ENCODE results near the gene ACTR3. TPM values are rescaled to one million over a fixed set of nuclear protein-coding genes. Genes with fewer than 3 reads are reported as not detected.

Gene ACTR3
- polyA plus RNA-seq, 1 experiment, result 340 TPM

GRCh38 chr2:113879457-113879856, 10.4 kb upstream of the ACTR3 start:
- ChIA-PET POLR2A (interaction anchor here (1.1 kb wide), 1 partner anchor 10 kb away, joined by 3 read pairs; the partner anchor contains the start of gene ACTR3), CTCF (interaction anchor here (1.3 kb wide), 1 partner anchor 9 kb away, joined by 4 read pairs; no protein-coding TSS in a partner anchor)
- no peak overlapping the region for H3K4me3 ChIP-seq (ENCODE audit: low read depth, low read length)
- H3K27me3 ChIP-seq (ENCODE audit: control insufficient read depth, insufficient read depth, low read length), result no peaks in the 10 kb centered on the region
- H3K36me3 ChIP-seq (ENCODE audit: control insufficient read depth, insufficient read depth, low read length), result peaks cover 4% of the 10 kb centered on the region; the same call in 1 of the 2 replicates
- TF ChIP-seq CTCF (IDR thresholded peaks at IDR 0.05; ENCODE audit: insufficient read depth, low read depth, low read length), result no peak
- no peak for DNase-seq (ENCODE audit: low read depth)

GRCh38 chr2:113886479-113887008, 3.3 kb upstream of the ACTR3 start:
- DNase-seq (ENCODE audit: low read depth), result peak; percentile 72
- TF ChIP-seq CTCF (IDR thresholded peaks at IDR 0.05; ENCODE audit: insufficient read depth, low read depth, low read length), result no peak
- ChIA-PET POLR2A (no interaction called here), CTCF (no interaction called here)
- Histone ChIP-seq H3K4me3 (ENCODE audit: low read depth, low read length) (no peak overlapping the region), H3K27me3 (ENCODE audit: control insufficient read depth, insufficient read depth, low read length) (no peaks in the 10 kb centered on the region), H3K36me3 (ENCODE audit: control insufficient read depth, insufficient read depth, low read length) (peaks cover 4% of the 10 kb centered on the region; the same call in 1 of the 2 replicates)

GRCh38 chr2:113887009-113887792, 2.7 kb upstream of the ACTR3 start:
- ChIA-PET POLR2A (no interaction called here), CTCF (no interaction called here)
- no peak for DNase-seq (ENCODE audit: low read depth)
- Histone ChIP-seq H3K4me3 (ENCODE audit: low read depth, low read length) (no peak overlapping the region), H3K36me3 (ENCODE audit: control insufficient read depth, insufficient read depth, low read length) (no peaks in the 10 kb centered on the region), H3K27me3 (ENCODE audit: control insufficient read depth, insufficient read depth, low read length) (no peaks in the 10 kb centered on the region)
- no peak for TF ChIP-seq CTCF (IDR thresholded peaks at IDR 0.05; ENCODE audit: insufficient read depth, low read depth, low read length)

- ChIA-PET POLR2A (interaction anchor here (0.7 to 2.6 kb wide), 3 partner anchors 9 to 132 kb away, joined by 7 to 19 read pairs (median 9); partner anchors contain the start of gene SLC35F5), CTCF (interaction anchor here (1.4 kb wide), 1 partner anchor 10 kb away, joined by 4 read pairs; no protein-coding TSS in a partner anchor)
- Histone ChIP-seq H3K36me3 (ENCODE audit: control insufficient read depth, insufficient read depth, low read length) (no peaks in the 10 kb centered on the region), H3K4me3 (ENCODE audit: low read depth, low read length) (peak overlapping the region; percentile 56), H3K27me3 (ENCODE audit: control insufficient read depth, insufficient read depth, low read length) (no peaks in the 10 kb centered on the region)
- no peak for TF ChIP-seq CTCF (IDR thresholded peaks at IDR 0.05; ENCODE audit: insufficient read depth, low read depth, low read length)
- DNase-seq (ENCODE audit: low read depth), result no peak
These were observed 1.0 kb upstream of the ACTR3 start for GRCh38 chr2:113888641-113889470.

All from BJ (cell line).